Measurements from ENCODE around the gene ADPRH.

The ADPRH gene

GRCh38 chr3:119596398-119596797, 17.1 kb downstream of the ADPRH start:
- no peak for DNase-seq (ENCODE audit: low spot score)

GRCh38 chr3:119597548-119598288, 18.4 kb downstream of the ADPRH start, which contains the start of gene PLA1A:
Gene PLA1A (plus strand): TSS chr3:119597885. CDS start chr3:119597914, 29 bp downstream.
- DNase-seq (ENCODE audit: low spot score), result no peak

- DNase-seq (ENCODE audit: low spot score), result no peak
These were observed 19.3 kb downstream of the ADPRH start for GRCh38 chr3:119598410-119599098.

- no peak for DNase-seq (ENCODE audit: low spot score)
These were observed 20.4 kb downstream of the ADPRH start for GRCh38 chr3:119599558-119600174.

GRCh38 chr3:119600732-119601131, 21.4 kb downstream of the ADPRH start:
- no peak for DNase-seq (ENCODE audit: low spot score)

- DNase-seq (ENCODE audit: low spot score), result no peak
These were observed 21.9 kb downstream of the ADPRH start for GRCh38 chr3:119601154-119601553.

GRCh38 chr3:119602676-119603075, 23.4 kb downstream of the ADPRH start:
- no peak for DNase-seq (ENCODE audit: low spot score)

GRCh38 chr3:119604878-119605277, 25.6 kb downstream of the ADPRH start:
- DNase-seq (ENCODE audit: low spot score), result no peak

GRCh38 chr3:119608405-119609000, 29.2 kb downstream of the ADPRH start:
- no peak for DNase-seq (ENCODE audit: low spot score)

- DNase-seq (ENCODE audit: low spot score), result no peak
These were observed 30.0 kb downstream of the ADPRH start for GRCh38 chr3:119609301-119609700.

- no peak for DNase-seq (ENCODE audit: low spot score)
These were observed 32.4 kb downstream of the ADPRH start for GRCh38 chr3:119611664-119612063.

GRCh38 chr3:119613201-119613600, 33.9 kb downstream of the ADPRH start:
- no peak for DNase-seq (ENCODE audit: low spot score)

- DNase-seq (ENCODE audit: low spot score), result no peak
These were observed 34.6 kb downstream of the ADPRH start for GRCh38 chr3:119613872-119614271.

GRCh38 chr3:119616056-119616455, 36.8 kb downstream of the ADPRH start:
- no peak for DNase-seq (ENCODE audit: low spot score)

- no peak for DNase-seq (ENCODE audit: low spot score)
These were observed 39.8 kb downstream of the ADPRH start for GRCh38 chr3:119619094-119619493.

GRCh38 chr3:119620899-119621298, 41.6 kb downstream of the ADPRH start:
- no peak for DNase-seq (ENCODE audit: low spot score)

- DNase-seq (ENCODE audit: low spot score), result no peak
These were observed 44.9 kb downstream of the ADPRH start for GRCh38 chr3:119624002-119624720.

GRCh38 chr3:119625451-119626153, 46.3 kb downstream of the ADPRH start:
- DNase-seq (ENCODE audit: low spot score), result no peak

GRCh38 chr3:119626196-119626595, 46.9 kb downstream of the ADPRH start:
- DNase-seq (ENCODE audit: low spot score), result no peak

- no peak for DNase-seq (ENCODE audit: low spot score)
These were observed 48.2 kb downstream of the ADPRH start for GRCh38 chr3:119627461-119627860.

- DNase-seq (ENCODE audit: low spot score), result no peak
These were observed 49.1 kb downstream of the ADPRH start for GRCh38 chr3:119628390-119628789.

Data from Ammon's horn (tissue), 1 donor.